ENCODE results near the gene MS4A3. TPM values are rescaled to one million over a fixed set of nuclear protein-coding genes. Genes with fewer than 3 reads are reported as not detected.
"Not testable (repeated sequence)": the region's sequence is repeated elsewhere in the genome, so short reads cannot be mapped to it uniquely, and the experiment has no call there.

Gene MS4A3
- total RNA-seq (2022) (not detected in 2 replicates), Bru-seq, nascent RNA (not detected), BruChase-seq, experiment 1, labeled RNA remaining after a 6-hour chase (percentile 9 among the genes with signal in this experiment), BruChase-seq, experiment 2, labeled RNA remaining after a 2-hour chase (not detected)
- long read RNA-seq, result 0 reads

- ChIA-PET CTCF (no interaction called here), POLR2A (no interaction called here)
- Mint-ChIP-seq H3K4me1 (ENCODE audit: insufficient read depth, unreplicated experiment) (no peaks in the 10 kb centered on the region), H3K27ac (ENCODE audit: low read depth, unreplicated experiment) (no peak within 1 kb of the TSS), H3K36me3 (ENCODE audit: insufficient read depth, unreplicated experiment) (no peaks in the 10 kb centered on the region), H3K4me3 (ENCODE audit: unreplicated experiment) (no peak within 1 kb of the TSS), H3K9me3 (ENCODE audit: unreplicated experiment) (peaks cover 7% of the 10 kb centered on the region), H3K27me3 (ENCODE audit: insufficient read depth, unreplicated experiment) (peaks cover 19% of the 10 kb centered on the region)
- intact Hi-C loops (cut with micrococcal nuclease), result no loop called here
- DNase-seq (ENCODE audit: unreplicated experiment), result no peak
- no peak for TF ChIP-seq CTCF (IDR thresholded peaks at IDR 0.05; ENCODE audit: unreplicated experiment)
- no TSS peak for BruUV-seq (replicated peaks)
These were observed at the start of gene MS4A3 for GRCh38 chr11:60056349-60056969. MS4A3 (plus strand) TSS chr11:60056665; CDS start chr11:60061161, 4,496 bp downstream.

GRCh38 chr11:60016881-60017280 lies 39.6 kb upstream of the MS4A3 start, which contains the start of gene OOSP4B:
OOSP4B (plus strand) TSS chr11:60017181.
- Mint-ChIP-seq H3K27ac (ENCODE audit: low read depth, unreplicated experiment) (no peak within 1 kb of the TSS), H3K9me3 (ENCODE audit: unreplicated experiment) (peaks cover 7% of the 10 kb centered on the region), H3K4me1 (ENCODE audit: insufficient read depth, unreplicated experiment) (no peaks in the 10 kb centered on the region), H3K4me3 (ENCODE audit: unreplicated experiment) (no peak within 1 kb of the TSS), H3K27me3 (ENCODE audit: insufficient read depth, unreplicated experiment) (no peaks in the 10 kb centered on the region), H3K36me3 (ENCODE audit: insufficient read depth, unreplicated experiment) (no peaks in the 10 kb centered on the region)
- intact Hi-C loops (cut with micrococcal nuclease), result no loop called here
- ChIA-PET POLR2A (no interaction called here), CTCF (interaction anchor here (1.0 kb wide), 1 partner anchor 602 kb away, joined by 4 read pairs; no protein-coding TSS in a partner anchor)
- BruUV-seq (replicated peaks), result no TSS peak
- no peak for DNase-seq (ENCODE audit: unreplicated experiment)
- TF ChIP-seq CTCF (IDR thresholded peaks at IDR 0.05; ENCODE audit: unreplicated experiment), result no peak

GRCh38 chr11:60018058-60018457 lies 38.4 kb upstream of the MS4A3 start:
- H3K27ac Mint-ChIP-seq (ENCODE audit: low read depth, unreplicated experiment), result no peak overlapping the region
- intact Hi-C loops (cut with micrococcal nuclease), result no loop called here
- CTCF ChIA-PET, result interaction anchor here (0.5 to 0.7 kb wide), 2 partner anchors 44 to 589 kb away, joined by 3 read pairs; no protein-coding TSS in a partner anchor
- POLR2A ChIA-PET, result no interaction called here
- TF ChIP-seq CTCF (IDR thresholded peaks at IDR 0.05; ENCODE audit: unreplicated experiment), result no peak
- H3K36me3 Mint-ChIP-seq (ENCODE audit: insufficient read depth, unreplicated experiment), result no peaks in the 10 kb centered on the region
- H3K9me3 Mint-ChIP-seq (ENCODE audit: unreplicated experiment), result peaks cover 7% of the 10 kb centered on the region
- no peak overlapping the region for H3K4me3 Mint-ChIP-seq (ENCODE audit: unreplicated experiment)
- H3K4me1 Mint-ChIP-seq (ENCODE audit: insufficient read depth, unreplicated experiment), result no peaks in the 10 kb centered on the region
- no peaks in the 10 kb centered on the region for H3K27me3 Mint-ChIP-seq (ENCODE audit: insufficient read depth, unreplicated experiment)
- no TSS peak for BruUV-seq (replicated peaks)
- no peak for DNase-seq (ENCODE audit: unreplicated experiment)

- POLR2A ChIA-PET; intact Hi-C loops (cut with micrococcal nuclease); H3K4me1 Mint-ChIP-seq (ENCODE audit: insufficient read depth, unreplicated experiment); DNase-seq (ENCODE audit: unreplicated experiment); H3K36me3 Mint-ChIP-seq (ENCODE audit: insufficient read depth, unreplicated experiment); H3K27me3 Mint-ChIP-seq (ENCODE audit: insufficient read depth, unreplicated experiment); H3K9me3 Mint-ChIP-seq (ENCODE audit: unreplicated experiment); BruUV-seq (replicated peaks); H3K27ac Mint-ChIP-seq (ENCODE audit: low read depth, unreplicated experiment); H3K4me3 Mint-ChIP-seq (ENCODE audit: unreplicated experiment): not testable (repeated sequence)
- CTCF ChIA-PET, result interaction anchor here (0.6 to 0.7 kb wide), 2 partner anchors 89 to 246 kb away, joined by 3 to 6 read pairs; no protein-coding TSS in a partner anchor
These were observed 36.1 kb upstream of the MS4A3 start for GRCh38 chr11:60020376-60020775.

All from MCF 10A (cell line).